Liver (tissue), 9 donors: ENCODE data around the gene DDX1. TPM values are rescaled to one million over a fixed set of nuclear protein-coding genes. Genes with fewer than 3 reads are reported as not detected.

ENCODE experiments used
- DNase-seq: peaks from one replicate; pipeline ENCODE4 v3.0.0-alpha.2; 2017; ENCODE audit warnings: low spot score
- H3K27ac ChIP-seq, 2 donors: one replicate each; pipeline ENCODE4 v1.7.0; 2013; ENCODE audit warnings: inconsistent platforms in 2 of 2, low read length in 2 of 2, control low read depth in 1 of 2, low read depth in 1 of 2, mild to moderate bottlenecking in 1 of 2
- H3K27me3 ChIP-seq, 4 donors: one replicate each; pipeline versions ENCODE4 v1.6.1 to v1.7.0; 2013; ENCODE audit warnings: low read length in 3 of 4, inconsistent platforms in 1 of 4, mild to moderate bottlenecking in 1 of 4, moderate library complexity in 1 of 4; ENCODE audit not compliant: control insufficient read depth in 4 of 4, insufficient read depth in 4 of 4
- H3K36me3 ChIP-seq, 4 donors: one replicate each; pipeline versions ENCODE4 v1.6.1 to v1.7.0; 2013; ENCODE audit warnings: low read length in 3 of 4, mild to moderate bottlenecking in 3 of 4, low read depth in 1 of 4, moderate library complexity in 1 of 4; ENCODE audit not compliant: control insufficient read depth in 4 of 4, insufficient read depth in 3 of 4
- H3K4me1 ChIP-seq, 4 donors: one replicate each; pipeline versions ENCODE4 v1.6.1 to v1.7.0; 2013; ENCODE audit warnings: low read length in 3 of 4, mild to moderate bottlenecking in 3 of 4, moderate library complexity in 1 of 4; ENCODE audit not compliant: control insufficient read depth in 4 of 4, insufficient read depth in 4 of 4
- H3K4me3 ChIP-seq, 3 donors: one replicate each; pipeline versions ENCODE4 v1.6.1 to v1.7.0; 2013; ENCODE audit warnings: low read length in 3 of 3, control low read depth in 1 of 3, low read depth in 1 of 3, mild to moderate bottlenecking in 1 of 3
- H3K9ac ChIP-seq, 2 donors: one replicate each; pipeline ENCODE4 v1.7.0; 2013; ENCODE audit warnings: low read length in 2 of 2, mild to moderate bottlenecking in 2 of 2, moderate library complexity in 2 of 2, control low read depth in 1 of 2, low read depth in 1 of 2
- H3K9me3 ChIP-seq, 4 donors: one replicate each; pipeline versions ENCODE4 v1.6.1 to v1.7.0; 2013; ENCODE audit warnings: low read length in 3 of 4; ENCODE audit not compliant: control insufficient read depth in 4 of 4
- ATF3 ChIP-seq: IDR thresholded peaks from 2 replicates; pipeline ENCODE4 v1.6.1; 2016; ENCODE audit warnings: antibody characterized with exemption
- FOXA1 ChIP-seq: IDR thresholded peaks from 2 replicates; pipeline ENCODE4 v1.6.1; 2016; ENCODE audit warnings: antibody characterized with exemption
- GABPA ChIP-seq, 2 donors: IDR thresholded peaks in 1 of 2; conservative IDR thresholded peaks in 1 of 2; 2 replicates each; pipeline ENCODE4 v1.6.1; 2016; ENCODE audit warnings: antibody characterized with exemption in 2 of 2, mild to moderate bottlenecking in 1 of 2, moderate library complexity in 1 of 2
- HNF4A ChIP-seq, 2 donors: conservative IDR thresholded peaks; 2 replicates each; pipeline ENCODE4 v1.6.1; 2016; ENCODE audit warnings: antibody characterized with exemption in 2 of 2, mild to moderate bottlenecking in 2 of 2
- HNF4G ChIP-seq: IDR thresholded peaks from 2 replicates; pipeline ENCODE4 v1.6.1; 2016; ENCODE audit warnings: antibody characterized with exemption
- JUND ChIP-seq, 2 donors: IDR thresholded peaks; 2 replicates each; pipeline ENCODE4 v1.6.1; 2016; ENCODE audit warnings: antibody characterized with exemption in 2 of 2
- NR2F2 ChIP-seq: IDR thresholded peaks from 2 replicates; pipeline ENCODE4 v1.6.1; 2016; ENCODE audit warnings: antibody characterized with exemption
- RAD21 ChIP-seq, 2 donors: IDR thresholded peaks; 2 replicates each; pipeline ENCODE4 v1.6.1; 2016; ENCODE audit warnings: antibody characterized with exemption in 2 of 2, mild to moderate bottlenecking in 2 of 2
- REST ChIP-seq: IDR thresholded peaks from 2 replicates; pipeline ENCODE4 v1.6.1; 2016; ENCODE audit warnings: antibody characterized with exemption, mild to moderate bottlenecking
- RXRA ChIP-seq, 2 donors: IDR thresholded peaks; 2 replicates each; pipeline ENCODE4 v1.6.1; 2017 to 2018; ENCODE audit warnings: antibody characterized with exemption in 2 of 2, mild to moderate bottlenecking in 1 of 2
- TAF1 ChIP-seq: conservative IDR thresholded peaks from 2 replicates; pipeline ENCODE4 v1.6.1; 2016; ENCODE audit warnings: antibody characterized with exemption, mild to moderate bottlenecking
- YY1 ChIP-seq: IDR thresholded peaks from 2 replicates; pipeline ENCODE4 v1.6.1; 2016; ENCODE audit warnings: antibody characterized with exemption, mild to moderate bottlenecking
- ZBTB33 ChIP-seq: IDR thresholded peaks from 2 replicates; pipeline ENCODE4 v1.6.1; 2016; ENCODE audit warnings: antibody characterized with exemption
- WGBS: extraction: QIAGEN DNeasy Blood & Tissue Kit; methylation state at CpG from one replicate; pipeline ENCODE4 v1.1.7; 2013; 5-methylcytosine and 5-hydroxymethylcytosine counted together
- polyA plus RNA-seq, 2 donors: library from polyadenylated mRNA; stranded (reverse) in 1 of 2; unstranded in 1 of 2; fragments of 200-250 nt in 1 of 2; fragments of >200 nt in 1 of 2; fragmentation: Nextera tagmentation in 1 of 2; extraction: Ambion mirVana in 1 of 2; gene quantifications; one replicate each; pipeline versions ENCODE4 v1.2.1 to v1.2.3, GENCODE V29; 2013 to 2015
- total RNA-seq, 2 donors: library from RNA; depleted of rRNA; stranded (reverse); fragments of >200 nt; gene quantifications; one replicate each; pipeline ENCODE4 v1.2.3, GENCODE V29; 2014
- donor health status: healthy.
- donor health status: healthy.
- donor health status: healthy.
- donor health status: healthy.
- donor health status: healthy.

Gene DDX1
- total and polyA plus RNA-seq, 4 donors, result 31.7 to 43.9 (median 38.8) TPM

- TF ChIP-seq ZBTB33, result no peak
- TF ChIP-seq HNF4A (conservative IDR thresholded peaks at IDR 0.05), result peak; percentile 12 to 54
Measured at GRCh38 chr2:15673919-15674636, 82.4 kb downstream of the DDX1 start (continued).

GRCh38 chr2:15674637-15675455 is 83.2 kb downstream of the DDX1 start:
- Histone ChIP-seq H3K9ac (no peak overlapping the region), H3K27ac (no peak overlapping the region), H3K9me3 (no peaks in the 10 kb centered on the region), H3K36me3 (no peaks in the 10 kb centered on the region), H3K4me1 (peaks cover 0 to 9% (median under 1%) of the 10 kb centered on the region in 4 donors), H3K27me3 (no peaks in the 10 kb centered on the region), H3K4me3 (no peak overlapping the region)
- no peak for TF ChIP-seq ATF3
- TF ChIP-seq JUND (IDR thresholded peaks at IDR 0.05), result no peak
- no peak for TF ChIP-seq RAD21 (IDR thresholded peaks at IDR 0.05)
- no peak for TF ChIP-seq RXRA (IDR thresholded peaks at IDR 0.05)
- no peak for TF ChIP-seq HNF4G
- TF ChIP-seq HNF4A (conservative IDR thresholded peaks at IDR 0.05), result no peak
- no peak for TF ChIP-seq YY1
- 95% methylated on average over 16 of the region's 16 CpGs for WGBS
- no peak for DNase-seq

GRCh38 chr2:15675456-15676195 is 84.0 kb downstream of the DDX1 start:
- Histone ChIP-seq H3K36me3 (no peaks in the 10 kb centered on the region), H3K9me3 (no peaks in the 10 kb centered on the region), H3K4me3 (no peak overlapping the region), H3K9ac (no peak overlapping the region), H3K27ac (no peak overlapping the region), H3K27me3 (no peaks in the 10 kb centered on the region), H3K4me1 (peaks cover 0 to 9% (median under 1%) of the 10 kb centered on the region in 4 donors)
- WGBS, result 86% methylated on average over 10 of the region's 10 CpGs
- TF ChIP-seq JUND (IDR thresholded peaks at IDR 0.05) (no peak), GABPA (IDR thresholded peaks at IDR 0.05 in 1 of 2, conservative IDR thresholded peaks at IDR 0.05 in 1 of 2) (no peak), FOXA1 (no peak), NR2F2 (no peak), HNF4G (no peak), HNF4A (conservative IDR thresholded peaks at IDR 0.05) (no peak), REST (no peak), TAF1 (no peak)
- DNase-seq, result no peak
